Liver (tissue), 9 donors: ENCODE data around the gene RSPH6A. TPM values are rescaled to one million over a fixed set of nuclear protein-coding genes. Genes with fewer than 3 reads are reported as not detected.

Experiments used
- DNase-seq: peaks from one replicate; pipeline ENCODE4 v3.0.0-alpha.2; 2017; ENCODE audit warnings: low spot score
- H3K27ac ChIP-seq, 2 donors: one replicate each; pipeline ENCODE4 v1.7.0; 2013; ENCODE audit warnings: inconsistent platforms in 2 of 2, low read length in 2 of 2, control low read depth in 1 of 2, low read depth in 1 of 2, mild to moderate bottlenecking in 1 of 2
- H3K27me3 ChIP-seq, 4 donors: one replicate each; pipeline versions ENCODE4 v1.6.1 to v1.7.0; 2013; ENCODE audit warnings: low read length in 3 of 4, inconsistent platforms in 1 of 4, mild to moderate bottlenecking in 1 of 4, moderate library complexity in 1 of 4; ENCODE audit not compliant: control insufficient read depth in 4 of 4, insufficient read depth in 4 of 4
- H3K36me3 ChIP-seq, 4 donors: one replicate each; pipeline versions ENCODE4 v1.6.1 to v1.7.0; 2013; ENCODE audit warnings: low read length in 3 of 4, mild to moderate bottlenecking in 3 of 4, low read depth in 1 of 4, moderate library complexity in 1 of 4; ENCODE audit not compliant: control insufficient read depth in 4 of 4, insufficient read depth in 3 of 4
- H3K4me1 ChIP-seq, 4 donors: one replicate each; pipeline versions ENCODE4 v1.6.1 to v1.7.0; 2013; ENCODE audit warnings: low read length in 3 of 4, mild to moderate bottlenecking in 3 of 4, moderate library complexity in 1 of 4; ENCODE audit not compliant: control insufficient read depth in 4 of 4, insufficient read depth in 4 of 4
- H3K4me3 ChIP-seq, 3 donors: one replicate each; pipeline versions ENCODE4 v1.6.1 to v1.7.0; 2013; ENCODE audit warnings: low read length in 3 of 3, control low read depth in 1 of 3, low read depth in 1 of 3, mild to moderate bottlenecking in 1 of 3
- H3K9ac ChIP-seq, 2 donors: one replicate each; pipeline ENCODE4 v1.7.0; 2013; ENCODE audit warnings: low read length in 2 of 2, mild to moderate bottlenecking in 2 of 2, moderate library complexity in 2 of 2, control low read depth in 1 of 2, low read depth in 1 of 2
- H3K9me3 ChIP-seq, 4 donors: one replicate each; pipeline versions ENCODE4 v1.6.1 to v1.7.0; 2013; ENCODE audit warnings: low read length in 3 of 4; ENCODE audit not compliant: control insufficient read depth in 4 of 4
- EGR1 ChIP-seq, 2 donors: IDR thresholded peaks; 2 replicates each; pipeline ENCODE4 v1.6.1; 2016 to 2018; ENCODE audit warnings: antibody characterized with exemption in 2 of 2, low read depth in 2 of 2
- FOXA1 ChIP-seq: IDR thresholded peaks from 2 replicates; pipeline ENCODE4 v1.6.1; 2016; ENCODE audit warnings: antibody characterized with exemption
- FOXA2 ChIP-seq: IDR thresholded peaks from 2 replicates; pipeline ENCODE4 v1.6.1; 2016; ENCODE audit warnings: antibody characterized with exemption
- GABPA ChIP-seq, 2 donors: IDR thresholded peaks in 1 of 2; conservative IDR thresholded peaks in 1 of 2; 2 replicates each; pipeline ENCODE4 v1.6.1; 2016; ENCODE audit warnings: antibody characterized with exemption in 2 of 2, mild to moderate bottlenecking in 1 of 2, moderate library complexity in 1 of 2
- HNF4A ChIP-seq, 2 donors: conservative IDR thresholded peaks; 2 replicates each; pipeline ENCODE4 v1.6.1; 2016; ENCODE audit warnings: antibody characterized with exemption in 2 of 2, mild to moderate bottlenecking in 2 of 2
- HNF4G ChIP-seq: IDR thresholded peaks from 2 replicates; pipeline ENCODE4 v1.6.1; 2016; ENCODE audit warnings: antibody characterized with exemption
- JUND ChIP-seq, 2 donors: IDR thresholded peaks; 2 replicates each; pipeline ENCODE4 v1.6.1; 2016; ENCODE audit warnings: antibody characterized with exemption in 2 of 2
- RAD21 ChIP-seq, 2 donors: IDR thresholded peaks; 2 replicates each; pipeline ENCODE4 v1.6.1; 2016; ENCODE audit warnings: antibody characterized with exemption in 2 of 2, mild to moderate bottlenecking in 2 of 2
- REST ChIP-seq: IDR thresholded peaks from 2 replicates; pipeline ENCODE4 v1.6.1; 2016; ENCODE audit warnings: antibody characterized with exemption, mild to moderate bottlenecking
- RXRA ChIP-seq, 2 donors: IDR thresholded peaks; 2 replicates each; pipeline ENCODE4 v1.6.1; 2017 to 2018; ENCODE audit warnings: antibody characterized with exemption in 2 of 2, mild to moderate bottlenecking in 1 of 2
- SP1 ChIP-seq: IDR thresholded peaks from 2 replicates; pipeline ENCODE4 v1.6.1; 2018; ENCODE audit warnings: antibody characterized with exemption, mild to moderate bottlenecking
- TAF1 ChIP-seq: conservative IDR thresholded peaks from 2 replicates; pipeline ENCODE4 v1.6.1; 2016; ENCODE audit warnings: antibody characterized with exemption, mild to moderate bottlenecking
- YY1 ChIP-seq: IDR thresholded peaks from 2 replicates; pipeline ENCODE4 v1.6.1; 2016; ENCODE audit warnings: antibody characterized with exemption, mild to moderate bottlenecking
- ZBTB33 ChIP-seq: IDR thresholded peaks from 2 replicates; pipeline ENCODE4 v1.6.1; 2016; ENCODE audit warnings: antibody characterized with exemption
- WGBS: extraction: QIAGEN DNeasy Blood & Tissue Kit; methylation state at CpG from one replicate; pipeline ENCODE4 v1.1.7; 2013; 5-methylcytosine and 5-hydroxymethylcytosine counted together
- polyA plus RNA-seq, 2 donors: library from polyadenylated mRNA; stranded (reverse) in 1 of 2; unstranded in 1 of 2; fragments of 200-250 nt in 1 of 2; fragments of >200 nt in 1 of 2; fragmentation: Nextera tagmentation in 1 of 2; extraction: Ambion mirVana in 1 of 2; gene quantifications; one replicate each; pipeline versions ENCODE4 v1.2.1 to v1.2.3, GENCODE V29; 2013 to 2015
- total RNA-seq, 2 donors: library from RNA; depleted of rRNA; stranded (reverse); fragments of >200 nt; gene quantifications; one replicate each; pipeline ENCODE4 v1.2.3, GENCODE V29; 2014
- TF ChIP-seq, protein P1 (sequence below): IDR thresholded peaks from 2 replicates; pipeline ENCODE4 v1.6.1; 2016; ENCODE audit warnings: antibody characterized with exemption
- donor health status: healthy.
- donor health status: healthy.
- donor health status: healthy.
- donor health status: healthy.
- donor health status: healthy.

The RSPH6A gene
- total and polyA plus RNA-seq, 4 donors = 0.08 TPM; not detected in 3

GRCh38 chr19:45771311-45771933 lies 43.7 kb downstream of the RSPH6A start:
- peak overlapping the region; percentile 86 to 92 for H3K27ac ChIP-seq
- no peaks in the 10 kb centered on the region for H3K27me3 ChIP-seq
- H3K4me3 ChIP-seq = peak overlapping the region in 1 of 3 donors; percentile 48
- H3K9ac ChIP-seq = peak overlapping the region; percentile 38 to 53
- no peak for TF ChIP-seq ZBTB33
- TF ChIP-seq REST = no peak
- TF ChIP-seq JUND (IDR thresholded peaks at IDR 0.05) = no peak
- no peak for TF ChIP-seq FOXA2
- TF ChIP-seq, protein P1, sequence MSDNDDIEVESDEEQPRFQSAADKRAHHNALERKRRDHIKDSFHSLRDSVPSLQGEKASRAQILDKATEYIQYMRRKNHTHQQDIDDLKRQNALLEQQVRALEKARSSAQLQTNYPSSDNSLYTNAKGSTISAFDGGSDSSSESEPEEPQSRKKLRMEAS = no peak
- no peak for TF ChIP-seq HNF4G
- no peak for TF ChIP-seq EGR1 (IDR thresholded peaks at IDR 0.05; ENCODE audit: low read depth in 2 of 2)
- TF ChIP-seq YY1 = no peak
- no peak for TF ChIP-seq RAD21 (IDR thresholded peaks at IDR 0.05)
- TF ChIP-seq TAF1 = no peak
- TF ChIP-seq RXRA (IDR thresholded peaks at IDR 0.05) = no peak
- no peak for TF ChIP-seq HNF4A (conservative IDR thresholded peaks at IDR 0.05)
- TF ChIP-seq SP1 = no peak
- WGBS = 82% methylated on average over 46 of the region's 46 CpGs
- peaks cover 9 to 58% (median 29%) of the 10 kb centered on the region in 4 donors for H3K4me1 ChIP-seq
- no peaks in the 10 kb centered on the region for H3K9me3 ChIP-seq
- no peaks in the 10 kb centered on the region for H3K36me3 ChIP-seq
- no peak for DNase-seq

DNA sequence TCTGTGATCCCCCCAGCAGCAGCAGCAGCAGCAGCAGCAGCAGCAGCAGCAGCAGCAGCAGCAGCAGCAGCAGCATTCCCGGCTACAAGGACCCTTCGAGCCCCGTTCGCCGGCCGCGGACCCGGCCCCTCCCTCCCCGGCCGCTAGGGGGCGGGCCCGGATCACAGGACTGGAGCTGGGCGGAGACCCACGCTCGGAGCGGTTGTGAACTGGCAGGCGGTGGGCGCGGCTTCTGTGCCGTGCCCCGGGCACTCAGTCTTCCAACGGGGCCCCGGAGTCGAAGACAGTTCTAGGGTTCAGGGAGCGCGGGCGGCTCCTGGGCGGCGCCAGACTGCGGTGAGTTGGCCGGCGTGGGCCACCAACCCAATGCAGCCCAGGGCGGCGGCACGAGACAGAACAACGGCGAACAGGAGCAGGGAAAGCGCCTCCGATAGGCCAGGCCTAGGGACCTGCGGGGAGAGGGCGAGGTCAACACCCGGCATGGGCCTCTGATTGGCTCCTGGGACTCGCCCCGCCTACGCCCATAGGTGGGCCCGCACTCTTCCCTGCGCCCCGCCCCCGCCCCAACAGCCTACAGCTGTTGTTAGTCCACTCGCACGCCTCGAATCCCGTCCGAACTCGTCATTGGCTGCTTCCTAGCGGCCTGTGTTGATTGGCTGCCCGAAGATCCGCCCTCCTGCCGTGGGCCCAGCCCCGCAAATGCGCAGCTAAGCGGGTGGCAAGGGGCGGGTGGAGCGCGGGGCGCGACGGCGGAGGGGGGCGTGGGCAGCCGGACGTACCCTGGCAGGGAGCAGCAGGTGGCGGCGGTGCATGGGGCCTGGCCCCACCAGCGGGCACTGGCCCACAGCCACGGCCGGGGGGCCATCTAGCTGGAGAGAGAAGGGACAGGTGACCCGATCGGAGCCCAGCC lies 44.7 kb downstream of the RSPH6A start:
- WGBS = 1% methylated on average over 79 of the region's 79 CpGs
- peaks cover 9 to 66% (median 29%) of the 10 kb centered on the region in 4 donors for H3K4me1 ChIP-seq
- TF ChIP-seq HNF4G = no peak
- TF ChIP-seq RXRA (IDR thresholded peaks at IDR 0.05) = peak in 1 of 2 donors; percentile 53
- peak; percentile 31 to 33 for TF ChIP-seq HNF4A (conservative IDR thresholded peaks at IDR 0.05)
- TF ChIP-seq GABPA (IDR thresholded peaks at IDR 0.05 in 1 of 2, conservative IDR thresholded peaks at IDR 0.05 in 1 of 2) = peak in 1 of 2 donors; percentile 32
- peak; percentile 37 for TF ChIP-seq FOXA1
- no peak for TF ChIP-seq TAF1
- TF ChIP-seq FOXA2 = peak; percentile 49
- peak; percentile 42 for TF ChIP-seq REST
- TF ChIP-seq YY1 = no peak
- TF ChIP-seq EGR1 (IDR thresholded peaks at IDR 0.05; ENCODE audit: low read depth in 2 of 2) = peak; percentile 76 to 82
- peak; percentile 77 to 81 for TF ChIP-seq RAD21 (IDR thresholded peaks at IDR 0.05)
- no peak for TF ChIP-seq ZBTB33

More for the DNA sequence above, 44.7 kb downstream of the RSPH6A start:
- Histone ChIP-seq H3K9me3 (no peaks in the 10 kb centered on the region), H3K27me3 (no peaks in the 10 kb centered on the region), H3K36me3 (no peaks in the 10 kb centered on the region), H3K27ac (peak overlapping the region; percentile 86 to 92), H3K4me3 (peak overlapping the region; percentile 61 to 64 (median 62)), H3K9ac (peak overlapping the region; percentile 38 to 53)
- DNase-seq = peak; percentile 95
